ENCODE results near the gene PAN2.
"Not testable (repeated sequence)": the region's sequence is repeated elsewhere in the genome, so short reads cannot be mapped to it uniquely, and the experiment has no call there.

GRCh38 chr12:56347255-56347654, 13.5 kb upstream of the PAN2 start:
- TF ChIP-seq POLR2AphosphoS5 (IDR thresholded peaks at IDR 0.05; ENCODE audit: low read depth, low read length); TAF1 (IDR thresholded peaks at IDR 0.05; ENCODE audit: borderline replicate concordance, low read depth, low read length); POLR2A (IDR thresholded peaks at IDR 0.05; ENCODE audit: low read depth, low read length): not testable (repeated sequence)

Measured in GM12892 (cell line).